ENCODE results near the gene SPAG17.

DNA sequence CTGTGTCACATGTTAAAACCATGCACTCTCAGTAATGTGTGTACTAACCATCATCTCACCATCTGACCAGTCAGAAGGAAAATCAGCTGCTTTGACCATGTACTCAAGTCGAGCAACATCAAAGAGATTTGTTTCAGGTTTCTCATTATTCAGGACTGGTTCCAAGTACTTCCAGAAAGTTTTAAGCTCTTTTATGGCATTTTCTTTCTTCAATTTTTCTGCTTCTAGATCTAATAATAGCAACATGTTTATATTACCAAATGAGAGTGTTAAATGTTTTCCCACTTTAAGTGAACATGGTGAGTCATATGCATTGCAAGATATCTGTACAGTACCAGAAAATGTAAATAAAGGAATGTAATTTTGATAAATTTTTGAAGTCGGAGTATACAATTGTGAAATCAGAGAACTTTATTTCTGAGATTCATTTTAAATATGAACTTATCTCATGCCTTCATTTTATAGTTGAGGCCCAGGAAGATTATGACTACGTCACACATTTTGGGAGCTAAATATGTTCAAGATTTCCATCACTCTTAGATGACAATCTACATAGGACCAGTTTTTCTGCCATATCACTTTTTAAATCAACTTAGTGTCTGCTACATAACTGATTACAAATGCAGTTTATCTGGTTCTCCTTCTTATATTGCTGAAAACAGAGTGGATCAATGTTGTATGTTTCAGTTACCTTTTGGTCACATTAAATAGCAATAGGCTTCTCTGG lies 87.2 kb downstream of the SPAG17 start:
- no peak for TF ChIP-seq POLR2A (IDR thresholded peaks at IDR 0.05)
- TF ChIP-seq, protein P1, sequence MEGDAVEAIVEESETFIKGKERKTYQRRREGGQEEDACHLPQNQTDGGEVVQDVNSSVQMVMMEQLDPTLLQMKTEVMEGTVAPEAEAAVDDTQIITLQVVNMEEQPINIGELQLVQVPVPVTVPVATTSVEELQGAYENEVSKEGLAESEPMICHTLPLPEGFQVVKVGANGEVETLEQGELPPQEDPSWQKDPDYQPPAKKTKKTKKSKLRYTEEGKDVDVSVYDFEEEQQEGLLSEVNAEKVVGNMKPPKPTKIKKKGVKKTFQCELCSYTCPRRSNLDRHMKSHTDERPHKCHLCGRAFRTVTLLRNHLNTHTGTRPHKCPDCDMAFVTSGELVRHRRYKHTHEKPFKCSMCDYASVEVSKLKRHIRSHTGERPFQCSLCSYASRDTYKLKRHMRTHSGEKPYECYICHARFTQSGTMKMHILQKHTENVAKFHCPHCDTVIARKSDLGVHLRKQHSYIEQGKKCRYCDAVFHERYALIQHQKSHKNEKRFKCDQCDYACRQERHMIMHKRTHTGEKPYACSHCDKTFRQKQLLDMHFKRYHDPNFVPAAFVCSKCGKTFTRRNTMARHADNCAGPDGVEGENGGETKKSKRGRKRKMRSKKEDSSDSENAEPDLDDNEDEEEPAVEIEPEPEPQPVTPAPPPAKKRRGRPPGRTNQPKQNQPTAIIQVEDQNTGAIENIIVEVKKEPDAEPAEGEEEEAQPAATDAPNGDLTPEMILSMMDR (IDR thresholded peaks at IDR 0.05) = no peak

Data from body of pancreas (tissue), 4 donors.